CD8-positive, alpha-beta memory T cell (primary cell): Measurements from ENCODE around the gene AKAP1. TPM values are rescaled to one million over a fixed set of nuclear protein-coding genes. Genes with fewer than 3 reads are reported as not detected.

Experiments
- CTCF ChIA-PET: fragments of 350-600 bp; sonication (Branson Sonifier 250); formaldehyde crosslinking; loops from one replicate; lab custom pipeline; 2021; ENCODE audit warnings: antibody characterized with exemption; lab: Charles Lee
- POLR2A ChIA-PET: fragments of 350-600 bp; sonication (Branson Sonifier 250); formaldehyde crosslinking; loops from one replicate; lab custom pipeline; 2021; ENCODE audit warnings: antibody characterized with exemption; lab: Charles Lee
- DNase-seq, 5 donors: peaks; one replicate each; pipeline versions ENCODE4 v3.0.0 to v3.0.0-alpha.2; 2020 to 2022; ENCODE audit warnings: mixed read lengths in 1 of 5
- H3K27ac ChIP-seq: one replicate; pipeline ENCODE4 v1.7.0; 2013; ENCODE audit warnings: low read depth, mild to moderate bottlenecking, low read length, moderate library complexity
- H3K27me3 ChIP-seq: 2 replicates; pipeline ENCODE4 v1.7.0; 2013; ENCODE audit warnings: low read length, mild to moderate bottlenecking; ENCODE audit not compliant: insufficient read depth, poor library complexity, severe bottlenecking
- H3K36me3 ChIP-seq: 2 replicates; pipeline ENCODE4 v1.7.0; 2013; ENCODE audit warnings: mild to moderate bottlenecking, low read length, moderate library complexity; ENCODE audit not compliant: insufficient read depth
- H3K4me1 ChIP-seq: 2 replicates; pipeline ENCODE4 v1.7.0; 2013; ENCODE audit warnings: mild to moderate bottlenecking, low read length, moderate library complexity; ENCODE audit not compliant: insufficient read depth
- H3K4me3 ChIP-seq: 2 replicates; pipeline ENCODE4 v1.7.0; 2013; ENCODE audit warnings: mild to moderate bottlenecking, low read length
- H3K9me3 ChIP-seq: 2 replicates; pipeline ENCODE4 v1.7.0; 2013; ENCODE audit warnings: mild to moderate bottlenecking, low read length
- H3K27ac Mint-ChIP-seq, 8 donors: one replicate each; pipeline ENCODE4 v1.8.0; 2020 to 2021; ENCODE audit warnings: mixed read lengths in 8 of 8, mild to moderate bottlenecking in 6 of 8, inconsistent platforms in 3 of 8, moderate library complexity in 3 of 8
- H3K27me3 Mint-ChIP-seq, 2 donors: one replicate each; pipeline ENCODE4 v1.8.0; 2020 to 2021; ENCODE audit warnings: mixed read lengths in 2 of 2, mild to moderate bottlenecking in 1 of 2, moderate library complexity in 1 of 2
- H3K36me3 Mint-ChIP-seq, 3 donors: one replicate each; pipeline ENCODE4 v1.8.0; 2020 to 2021; ENCODE audit warnings: mixed read lengths in 3 of 3, inconsistent platforms in 1 of 3, mild to moderate bottlenecking in 1 of 3
- H3K4me1 Mint-ChIP-seq, 3 donors: one replicate each; pipeline ENCODE4 v1.8.0; 2020 to 2021; ENCODE audit warnings: mixed read lengths in 3 of 3, inconsistent platforms in 1 of 3, mild to moderate bottlenecking in 1 of 3
- H3K4me3 Mint-ChIP-seq, 7 donors: one replicate each; pipeline ENCODE4 v1.8.0; 2020 to 2021; ENCODE audit warnings: mixed read lengths in 7 of 7, mild to moderate bottlenecking in 6 of 7, moderate library complexity in 4 of 7, inconsistent platforms in 2 of 7
- H3K9me3 Mint-ChIP-seq, 5 donors: one replicate each; pipeline ENCODE4 v1.8.0; 2020 to 2022; ENCODE audit warnings: mixed read lengths in 5 of 5, mild to moderate bottlenecking in 3 of 5, moderate library complexity in 2 of 5, inconsistent platforms in 1 of 5
- polyA plus RNA-seq: library from polyadenylated mRNA; unstranded; fragments of 300-500 nt; fragmentation: Illumina TruSeq; gene quantifications from one replicate; pipeline ENCODE4 v1.2.3, GENCODE V29; 2021
- total RNA-seq, 2 experiments: library from RNA; stranded (reverse); gene quantifications; one replicate each; pipeline ENCODE4 v1.2.3, GENCODE V29; 2021

The AKAP1 gene
- total and polyA plus RNA-seq, 3 experiments from 2014 or later = 22.2 to 49.7 (median 48.2) TPM

DNA sequence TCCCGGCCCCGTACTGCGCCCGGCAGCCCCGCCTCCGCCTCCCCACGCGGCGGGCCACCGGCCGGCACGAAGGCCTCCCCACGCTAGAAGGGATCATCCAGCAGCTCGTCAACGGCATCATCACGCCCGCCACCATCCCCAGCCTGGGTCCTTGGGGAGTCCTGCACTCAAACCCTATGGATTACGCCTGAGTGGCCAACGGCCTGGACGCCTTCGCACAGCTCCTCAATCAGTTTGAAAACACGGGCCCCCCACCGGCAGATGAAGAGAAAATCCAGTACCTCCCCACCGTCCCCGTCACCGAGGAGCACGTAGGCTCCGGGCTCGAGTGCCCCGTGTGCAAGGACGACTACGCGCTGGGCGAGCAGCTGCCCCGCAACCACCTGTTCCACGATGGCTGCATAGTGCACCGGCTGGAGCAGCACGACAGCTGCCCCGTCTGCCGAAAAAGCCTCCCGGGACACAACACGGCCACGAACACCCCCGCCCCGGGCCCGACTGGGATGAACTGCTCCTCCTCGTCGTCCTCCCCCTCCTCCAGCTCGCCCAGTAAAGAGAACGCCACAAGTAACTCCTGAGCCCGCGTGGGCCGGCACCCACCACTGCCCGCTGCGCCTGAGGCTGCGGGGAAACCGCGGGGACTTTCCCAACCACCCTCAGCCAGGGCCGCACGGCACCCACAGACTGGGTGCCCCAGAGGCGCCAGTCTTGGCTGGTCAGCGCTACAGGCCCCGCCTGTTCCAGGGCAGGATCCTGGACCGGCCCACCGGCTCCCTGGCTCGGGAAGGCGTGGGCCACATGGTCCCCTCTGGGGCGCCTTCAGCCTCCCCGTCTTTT lies 39.0 kb upstream of the AKAP1 start:
- POLR2A ChIA-PET = no interaction called here
- Histone ChIP-seq H3K36me3 (no peaks in the 10 kb centered on the region), H3K27me3 (peaks cover 14% of the 10 kb centered on the region), H3K4me3 (peak overlapping the region; percentile 32), H3K9me3 (no peaks in the 10 kb centered on the region), H3K27ac (no peak overlapping the region), H3K4me1 (no peaks in the 10 kb centered on the region)
- DNase-seq = peak in 4 of 5 donors; percentile 5 to 48 (median 10)
- H3K4me3 Mint-ChIP-seq = peak overlapping the region; percentile 44 to 86 (median 79)
- CTCF ChIA-PET = interaction anchor here (1.5 kb wide), 1 partner anchor 69 kb away, joined by 3 read pairs; no protein-coding TSS in a partner anchor
- H3K9me3 Mint-ChIP-seq = no peaks in the 10 kb centered on the region
- peak overlapping the region in 2 of 8 donors; percentile 29 to 42 for H3K27ac Mint-ChIP-seq
- peaks cover 0 to 4% (median 2%) of the 10 kb centered on the region in 3 donors for H3K36me3 Mint-ChIP-seq
- peaks cover 32 to 60% of the 10 kb centered on the region in 2 donors for H3K27me3 Mint-ChIP-seq
- peaks cover 9 to 23% (median 20%) of the 10 kb centered on the region in 3 donors for H3K4me1 Mint-ChIP-seq

DNA sequence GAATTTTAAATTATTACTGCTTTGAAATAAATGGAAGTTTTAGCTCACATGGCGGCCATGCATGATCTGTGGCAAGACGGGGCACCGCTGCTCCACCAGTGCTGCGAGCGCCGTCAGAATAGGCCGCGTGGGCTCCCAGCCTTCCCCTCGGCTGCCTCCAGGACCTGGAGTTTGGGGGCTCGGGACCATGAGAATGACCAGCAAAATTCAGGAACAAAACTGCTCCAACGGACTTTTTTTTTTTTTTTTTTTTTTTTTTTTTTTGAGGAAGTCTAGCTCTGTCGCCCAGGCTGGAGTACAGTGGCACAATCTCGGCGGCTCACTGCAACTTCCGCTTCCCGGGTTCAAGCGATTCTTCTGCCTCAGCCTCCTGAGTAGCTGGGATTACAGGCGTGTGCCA lies 38.3 kb upstream of the AKAP1 start:
- Mint-ChIP-seq H3K27me3 (peaks cover 32 to 55% of the 10 kb centered on the region in 2 donors), H3K36me3 (peaks cover 0 to 4% (median 2%) of the 10 kb centered on the region in 3 donors)
- H3K4me3 ChIP-seq = no peak overlapping the region

DNA sequence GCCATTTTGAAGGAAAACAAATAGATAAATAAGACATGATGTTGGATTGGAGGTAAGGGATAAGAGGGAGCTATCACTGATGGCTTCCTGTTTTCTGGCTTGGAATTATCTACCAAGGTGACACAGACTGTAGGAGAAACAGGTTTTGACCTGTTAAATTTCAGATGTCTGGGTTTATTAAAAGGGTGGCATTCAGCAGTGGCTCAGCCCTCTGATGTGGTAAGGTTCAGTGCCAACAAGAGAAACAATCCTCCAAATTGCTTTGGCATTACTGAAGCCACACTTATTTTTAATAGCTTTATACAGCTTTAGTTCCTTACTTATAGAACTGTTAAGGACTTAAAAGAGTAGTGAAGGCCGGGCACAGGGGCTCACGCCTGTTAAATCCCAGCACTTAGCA lies 37.0 kb upstream of the AKAP1 start:
- peaks cover 14% of the 10 kb centered on the region for H3K27me3 ChIP-seq
- H3K36me3 Mint-ChIP-seq = peaks cover 0 to 4% (median 2%) of the 10 kb centered on the region in 3 donors
- CTCF ChIA-PET = no interaction called here

More for the DNA sequence above, 38.3 kb upstream of the AKAP1 start:
- H3K27ac Mint-ChIP-seq = no peak overlapping the region
- peaks cover 9 to 23% (median 20%) of the 10 kb centered on the region in 3 donors for H3K4me1 Mint-ChIP-seq
- CTCF ChIA-PET = no interaction called here
- POLR2A ChIA-PET = no interaction called here
- H3K4me3 Mint-ChIP-seq = peak overlapping the region; percentile 24 to 86 (median 54)
- DNase-seq = no peak
- Histone ChIP-seq H3K27ac (no peak overlapping the region), H3K9me3 (no peaks in the 10 kb centered on the region), H3K4me1 (no peaks in the 10 kb centered on the region), H3K36me3 (no peaks in the 10 kb centered on the region), H3K27me3 (peaks cover 14% of the 10 kb centered on the region)
- no peaks in the 10 kb centered on the region for H3K9me3 Mint-ChIP-seq

DNA sequence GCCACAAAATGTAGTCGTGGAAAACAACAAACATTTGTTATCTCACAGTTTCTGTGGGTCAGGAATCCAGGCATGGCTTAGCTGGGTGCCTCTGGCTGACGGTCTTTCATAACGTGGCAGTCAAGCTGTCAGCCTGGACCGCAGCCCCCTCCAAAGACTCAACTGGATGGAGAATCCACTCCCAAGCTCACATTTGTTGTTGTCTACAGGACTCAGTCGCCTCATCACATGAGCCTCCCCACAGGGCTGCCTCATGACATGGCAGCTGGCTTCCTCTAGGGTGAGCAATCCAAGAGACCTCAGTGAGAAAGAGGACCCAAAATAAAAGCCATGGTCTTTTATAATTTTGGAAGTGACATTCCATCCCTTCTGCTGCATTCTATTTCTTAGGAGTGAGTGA lies 34.7 kb upstream of the AKAP1 start:
- peaks cover 6 to 21% (median 20%) of the 10 kb centered on the region in 3 donors for H3K4me1 Mint-ChIP-seq
- peaks cover 0 to 4% (median 2%) of the 10 kb centered on the region in 3 donors for H3K36me3 Mint-ChIP-seq
- H3K4me1 ChIP-seq = no peaks in the 10 kb centered on the region
- POLR2A ChIA-PET = no interaction called here
- H3K27me3 Mint-ChIP-seq = peaks cover 19 to 28% of the 10 kb centered on the region in 2 donors
- H3K27ac Mint-ChIP-seq = no peak overlapping the region
- no peaks in the 10 kb centered on the region for H3K9me3 ChIP-seq
- no peaks in the 10 kb centered on the region for H3K9me3 Mint-ChIP-seq
- no peak overlapping the region for H3K4me3 Mint-ChIP-seq
- H3K27me3 ChIP-seq = peaks cover 10% of the 10 kb centered on the region
- DNase-seq = no peak
- no peak overlapping the region for H3K4me3 ChIP-seq
- H3K27ac ChIP-seq = no peak overlapping the region
- CTCF ChIA-PET = no interaction called here
- no peaks in the 10 kb centered on the region for H3K36me3 ChIP-seq

More for the DNA sequence above, 37.0 kb upstream of the AKAP1 start:
- Histone ChIP-seq H3K4me3 (no peak overlapping the region), H3K27ac (no peak overlapping the region), H3K36me3 (no peaks in the 10 kb centered on the region), H3K9me3 (no peaks in the 10 kb centered on the region), H3K4me1 (no peaks in the 10 kb centered on the region)
- Mint-ChIP-seq H3K27ac (peak overlapping the region in 1 of 8 donors; percentile 29), H3K9me3 (no peaks in the 10 kb centered on the region), H3K4me1 (peaks cover 9 to 23% (median 20%) of the 10 kb centered on the region in 3 donors), H3K27me3 (peaks cover 28 to 46% of the 10 kb centered on the region in 2 donors), H3K4me3 (no peak overlapping the region)
- POLR2A ChIA-PET = no interaction called here
- DNase-seq = no peak

DNA sequence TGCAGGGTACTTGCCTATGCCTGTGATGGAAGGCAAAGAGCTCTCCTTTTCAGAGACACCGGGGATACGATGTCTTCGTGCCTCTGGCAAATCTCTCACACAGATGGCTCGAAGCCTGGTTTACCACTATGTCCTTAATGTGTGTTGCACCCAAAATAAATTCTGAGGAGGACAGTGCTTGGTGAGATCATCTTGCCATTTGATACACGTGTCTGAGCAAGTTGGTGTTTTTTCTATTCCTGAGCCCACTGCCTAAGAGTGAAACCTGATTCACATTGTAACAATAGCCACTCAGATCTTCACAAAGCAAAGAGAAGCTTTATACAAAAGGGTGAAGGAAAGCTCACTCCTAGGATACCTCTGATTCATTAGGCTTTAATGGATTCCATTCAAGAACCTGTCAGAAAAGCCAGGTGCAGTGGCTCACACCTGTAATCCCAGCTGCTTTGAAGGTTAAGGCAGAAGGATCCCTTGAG lies 33.1 kb upstream of the AKAP1 start:
- Mint-ChIP-seq H3K27ac (no peak overlapping the region), H3K9me3 (no peaks in the 10 kb centered on the region), H3K27me3 (peaks cover 14 to 15% of the 10 kb centered on the region in 2 donors), H3K4me1 (peaks cover 0 to 12% (median 5%) of the 10 kb centered on the region in 3 donors), H3K36me3 (peaks cover 0 to 4% (median 2%) of the 10 kb centered on the region in 3 donors), H3K4me3 (no peak overlapping the region)
- Histone ChIP-seq H3K4me1 (no peaks in the 10 kb centered on the region), H3K27me3 (peaks cover 6% of the 10 kb centered on the region), H3K36me3 (no peaks in the 10 kb centered on the region), H3K27ac (no peak overlapping the region), H3K4me3 (no peak overlapping the region), H3K9me3 (no peaks in the 10 kb centered on the region)
- no peak for DNase-seq
- ChIA-PET CTCF (no interaction called here), POLR2A (no interaction called here)

DNA sequence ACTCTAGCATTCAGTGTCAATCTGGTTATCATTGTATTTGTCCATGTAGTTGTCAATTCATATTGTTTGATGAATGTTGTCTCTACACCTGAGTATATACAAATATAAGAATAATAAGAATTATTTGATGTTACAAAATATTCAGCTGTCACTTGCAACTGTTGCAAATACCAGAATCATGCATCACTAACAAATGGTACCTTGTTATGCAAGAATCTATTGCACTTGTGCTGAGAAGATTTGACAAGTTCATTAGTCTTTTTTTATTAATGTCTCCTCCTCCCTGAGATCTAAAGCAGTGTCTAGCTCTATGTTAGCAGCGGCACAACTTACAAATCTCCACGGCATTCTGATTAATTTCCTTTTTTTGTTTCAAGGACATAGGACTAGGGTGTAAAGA lies 22.2 kb upstream of the AKAP1 start:
- CTCF ChIA-PET = no interaction called here
- no peaks in the 10 kb centered on the region for H3K4me1 Mint-ChIP-seq
- no peak overlapping the region for H3K4me3 Mint-ChIP-seq
- no peaks in the 10 kb centered on the region for H3K9me3 Mint-ChIP-seq
- no peaks in the 10 kb centered on the region for H3K36me3 ChIP-seq
- H3K36me3 Mint-ChIP-seq = no peaks in the 10 kb centered on the region
- H3K9me3 ChIP-seq = no peaks in the 10 kb centered on the region
- DNase-seq = no peak
- H3K4me1 ChIP-seq = no peaks in the 10 kb centered on the region
- peaks cover 4 to 23% of the 10 kb centered on the region in 2 donors for H3K27me3 Mint-ChIP-seq
- H3K27me3 ChIP-seq = no peaks in the 10 kb centered on the region
- H3K27ac ChIP-seq = no peak overlapping the region
- H3K27ac Mint-ChIP-seq = no peak overlapping the region
- POLR2A ChIA-PET = no interaction called here
- H3K4me3 ChIP-seq = no peak overlapping the region

DNA sequence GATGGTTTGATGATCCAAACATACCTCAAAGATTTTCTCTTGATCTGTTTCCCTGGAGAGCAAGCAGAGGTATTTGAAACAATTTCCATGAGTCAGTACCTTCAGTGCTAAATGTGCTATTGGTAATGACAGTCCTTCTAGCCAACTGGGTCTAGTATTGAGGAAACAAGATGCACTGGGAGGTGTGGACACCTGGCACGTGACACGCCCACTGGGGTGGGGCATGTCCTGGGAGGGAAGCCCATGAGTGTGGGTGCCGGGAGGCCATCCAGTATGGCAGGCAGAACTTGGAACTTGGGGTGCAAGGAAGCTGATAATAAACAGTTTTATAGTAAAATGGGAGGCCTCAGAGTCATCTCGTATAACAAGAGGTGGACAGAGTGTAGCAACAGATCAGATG lies 17.9 kb upstream of the AKAP1 start:
- no peaks in the 10 kb centered on the region for H3K9me3 ChIP-seq
- H3K9me3 Mint-ChIP-seq = no peaks in the 10 kb centered on the region
- no peaks in the 10 kb centered on the region for H3K4me1 Mint-ChIP-seq
- DNase-seq = no peak
- ChIA-PET CTCF (no interaction called here), POLR2A (no interaction called here)
- no peak overlapping the region for H3K4me3 Mint-ChIP-seq
- no peaks in the 10 kb centered on the region for H3K36me3 ChIP-seq
- no peaks in the 10 kb centered on the region for H3K36me3 Mint-ChIP-seq
- peaks cover 5 to 23% of the 10 kb centered on the region in 2 donors for H3K27me3 Mint-ChIP-seq
- no peak overlapping the region for H3K27ac Mint-ChIP-seq
- no peaks in the 10 kb centered on the region for H3K4me1 ChIP-seq
- H3K27me3 ChIP-seq = no peaks in the 10 kb centered on the region
- H3K4me3 ChIP-seq = no peak overlapping the region
- H3K27ac ChIP-seq = no peak overlapping the region

DNA sequence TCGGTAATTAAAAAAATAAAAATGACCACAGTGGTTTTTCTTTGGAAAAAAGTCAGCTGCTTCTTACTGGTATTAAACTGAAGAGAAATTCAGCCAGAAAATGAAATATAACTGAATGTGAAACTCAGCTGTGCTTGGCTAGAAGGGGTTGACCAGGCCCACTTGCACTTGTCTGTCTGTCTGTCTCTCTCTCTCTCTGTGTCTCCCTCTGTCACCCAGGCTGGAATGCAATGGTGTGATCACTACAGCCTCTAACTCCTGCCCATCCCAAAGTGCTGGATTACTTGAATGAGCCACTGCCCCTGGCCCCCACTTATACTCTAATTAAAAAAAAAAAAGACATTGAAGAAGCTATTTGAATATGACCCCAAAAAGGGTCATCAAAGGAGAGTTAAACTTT lies 17.3 kb upstream of the AKAP1 start:
- Mint-ChIP-seq H3K27ac (no peak overlapping the region), H3K4me1 (no peaks in the 10 kb centered on the region), H3K36me3 (no peaks in the 10 kb centered on the region), H3K4me3 (no peak overlapping the region), H3K9me3 (no peaks in the 10 kb centered on the region), H3K27me3 (peaks cover 5 to 23% of the 10 kb centered on the region in 2 donors)
- peak overlapping the region; percentile 2 for H3K27ac ChIP-seq
- H3K27me3 ChIP-seq = no peaks in the 10 kb centered on the region
- H3K4me3 ChIP-seq = no peak overlapping the region
- no peaks in the 10 kb centered on the region for H3K36me3 ChIP-seq
- ChIA-PET CTCF (no interaction called here), POLR2A (no interaction called here)
- no peaks in the 10 kb centered on the region for H3K4me1 ChIP-seq
- no peaks in the 10 kb centered on the region for H3K9me3 ChIP-seq
- DNase-seq = no peak
